ENCODE results near the gene DTNB.

Gene DTNB

DNA sequence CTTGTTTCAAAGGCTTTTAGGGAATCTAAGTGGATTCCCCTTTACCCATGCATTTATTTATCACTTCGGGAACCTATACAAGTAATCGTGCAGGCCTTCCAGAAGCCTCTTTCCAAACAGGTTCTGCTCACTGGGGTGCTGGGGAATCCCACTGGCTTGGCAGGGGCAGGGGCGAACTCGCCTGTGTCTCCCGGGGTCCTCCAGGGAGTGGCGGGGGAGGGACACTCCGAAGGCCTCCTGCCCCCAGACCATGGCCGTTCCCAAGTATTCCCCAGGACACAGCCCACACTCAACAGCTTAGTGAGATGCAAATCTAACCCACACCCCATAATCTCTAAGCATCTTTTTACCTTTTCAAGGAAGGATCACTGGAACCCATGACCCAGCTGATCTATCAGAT lies 338.2 kb downstream of the DTNB start:
- no peak for DNase-seq

DNA sequence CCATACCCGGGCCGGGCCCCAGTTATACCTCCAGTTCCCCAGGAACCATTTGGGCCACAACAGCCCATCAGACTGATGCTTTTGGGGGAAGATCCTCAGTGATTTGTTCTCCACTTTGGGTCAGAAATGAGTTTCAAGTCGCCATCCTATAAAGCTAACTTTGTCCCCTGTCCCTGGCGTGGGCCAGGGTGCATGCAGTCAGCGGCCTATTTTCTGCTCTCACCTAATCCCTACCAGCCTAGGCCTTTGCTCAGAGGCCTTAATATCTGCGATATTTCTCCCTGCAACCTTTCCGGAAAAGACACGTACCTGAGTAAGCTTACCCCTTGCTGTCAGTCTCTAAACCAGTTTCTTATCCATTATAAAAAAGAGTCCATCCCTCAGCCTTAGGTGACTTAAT lies 338.9 kb downstream of the DTNB start:
- DNase-seq: no peak

DNA sequence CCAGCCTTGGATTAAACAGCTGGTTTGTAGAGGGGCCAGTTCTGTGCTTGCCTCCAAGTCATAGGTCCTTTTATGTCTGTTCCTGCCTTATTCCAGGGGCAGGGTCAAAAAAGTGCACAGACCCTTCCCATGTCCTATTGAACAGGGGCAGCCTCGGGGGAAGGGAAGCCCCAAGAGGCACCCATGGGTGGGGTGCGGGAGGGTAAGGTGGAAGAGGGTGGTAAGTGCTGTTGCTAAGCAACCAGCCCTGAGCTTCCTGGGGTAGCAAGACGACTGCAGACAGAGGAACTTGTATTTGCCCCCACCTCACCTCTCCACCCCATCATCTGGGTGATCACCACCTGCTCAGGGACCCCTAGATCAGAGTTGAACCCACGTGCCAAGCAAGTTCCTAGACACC lies 339.4 kb downstream of the DTNB start:
- DNase-seq: no peak

DNA sequence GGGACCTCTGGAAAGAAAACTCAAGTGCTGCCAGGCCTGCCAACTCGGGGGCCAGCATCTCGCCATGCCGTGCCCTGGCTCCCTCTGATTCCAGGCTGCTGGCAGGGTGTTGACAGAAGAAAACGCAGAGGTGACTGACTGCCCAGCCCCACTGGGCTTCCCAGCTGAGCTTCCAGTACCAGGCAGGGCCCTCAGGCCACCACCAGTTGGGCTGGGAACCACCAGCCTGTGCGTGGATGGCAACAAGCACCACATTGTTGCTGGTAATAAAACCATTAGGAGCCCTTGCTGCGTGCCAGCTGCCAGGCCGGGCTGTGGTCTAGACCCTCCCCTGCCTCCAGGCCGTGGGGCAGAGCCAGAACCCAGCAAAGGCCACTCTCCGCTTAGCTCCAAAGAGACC lies 340.8 kb downstream of the DTNB start:
- no peak for DNase-seq

DNA sequence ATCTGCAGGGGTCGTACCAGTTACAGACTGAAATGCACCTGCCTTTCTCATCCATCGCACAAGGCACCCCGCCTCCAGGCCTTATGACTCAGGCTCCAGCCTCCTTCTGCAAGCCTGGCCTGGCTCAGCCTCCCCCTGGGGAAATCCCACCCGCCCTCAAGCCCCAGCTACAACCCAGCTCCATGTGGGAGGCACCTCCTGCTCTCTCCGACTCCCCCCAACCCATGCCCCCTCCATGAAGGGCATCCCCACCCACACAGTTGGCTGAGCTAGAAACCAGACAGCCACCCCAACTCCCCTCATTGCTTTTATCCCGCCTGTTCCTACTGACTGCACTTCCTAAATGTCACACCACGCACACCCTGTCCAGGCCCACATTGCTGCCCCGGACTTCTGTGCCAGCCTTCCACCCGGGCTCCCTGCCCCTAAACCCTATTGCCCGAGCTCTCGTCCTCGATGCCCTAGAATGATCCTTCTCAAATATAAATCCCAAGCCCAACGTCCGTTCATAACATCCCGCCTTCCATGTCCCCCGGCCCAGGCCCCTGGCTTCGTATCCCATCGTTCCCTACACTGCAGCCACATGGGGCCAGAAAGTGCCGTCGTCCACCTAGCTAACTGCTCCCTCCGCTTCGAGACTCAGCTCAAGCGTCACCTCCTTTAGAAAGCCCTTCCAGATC lies 341.6 kb downstream of the DTNB start:
- DNase-seq: peak; percentile 66 to 87

DNA sequence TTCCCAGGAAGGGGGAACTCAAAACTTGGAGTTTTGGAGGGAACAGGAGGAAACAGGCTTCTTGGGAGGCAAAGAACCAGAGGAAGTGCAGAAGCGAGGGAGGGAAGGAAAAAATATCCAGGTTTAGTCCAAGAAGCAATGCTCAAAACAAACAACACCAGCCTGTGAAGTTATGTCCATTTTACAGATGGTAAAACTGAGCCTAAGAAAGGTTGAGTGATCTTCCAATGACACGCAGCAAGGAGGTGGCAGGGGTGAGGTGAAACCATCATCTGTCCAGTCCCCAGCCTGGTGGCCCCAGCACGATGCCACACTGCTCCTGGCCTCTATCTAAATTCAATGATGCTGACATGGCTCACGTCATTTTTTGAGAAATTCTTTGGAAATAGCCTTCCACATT lies 342.4 kb downstream of the DTNB start:
- no peak for DNase-seq

DNA sequence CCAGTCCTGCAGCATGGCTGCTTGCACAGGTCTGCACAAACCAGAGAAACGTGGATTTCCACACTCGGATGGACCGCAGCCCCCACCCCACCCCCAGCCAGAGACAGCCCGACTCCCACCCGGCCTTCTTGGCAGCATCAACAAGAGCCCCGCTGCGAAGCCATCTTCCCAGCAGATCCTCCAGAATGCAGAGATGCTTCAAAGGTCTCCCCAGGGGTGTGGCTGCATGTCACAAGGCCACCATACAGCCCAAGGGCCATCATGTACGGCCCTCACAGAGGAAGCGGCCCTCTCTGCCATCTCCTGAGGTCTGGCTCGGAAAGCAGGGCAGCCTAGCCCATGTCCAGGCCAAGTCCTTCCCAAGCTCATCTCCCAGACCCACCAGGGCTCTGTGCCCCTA lies 343.1 kb downstream of the DTNB start:
- no peak for DNase-seq

DNA sequence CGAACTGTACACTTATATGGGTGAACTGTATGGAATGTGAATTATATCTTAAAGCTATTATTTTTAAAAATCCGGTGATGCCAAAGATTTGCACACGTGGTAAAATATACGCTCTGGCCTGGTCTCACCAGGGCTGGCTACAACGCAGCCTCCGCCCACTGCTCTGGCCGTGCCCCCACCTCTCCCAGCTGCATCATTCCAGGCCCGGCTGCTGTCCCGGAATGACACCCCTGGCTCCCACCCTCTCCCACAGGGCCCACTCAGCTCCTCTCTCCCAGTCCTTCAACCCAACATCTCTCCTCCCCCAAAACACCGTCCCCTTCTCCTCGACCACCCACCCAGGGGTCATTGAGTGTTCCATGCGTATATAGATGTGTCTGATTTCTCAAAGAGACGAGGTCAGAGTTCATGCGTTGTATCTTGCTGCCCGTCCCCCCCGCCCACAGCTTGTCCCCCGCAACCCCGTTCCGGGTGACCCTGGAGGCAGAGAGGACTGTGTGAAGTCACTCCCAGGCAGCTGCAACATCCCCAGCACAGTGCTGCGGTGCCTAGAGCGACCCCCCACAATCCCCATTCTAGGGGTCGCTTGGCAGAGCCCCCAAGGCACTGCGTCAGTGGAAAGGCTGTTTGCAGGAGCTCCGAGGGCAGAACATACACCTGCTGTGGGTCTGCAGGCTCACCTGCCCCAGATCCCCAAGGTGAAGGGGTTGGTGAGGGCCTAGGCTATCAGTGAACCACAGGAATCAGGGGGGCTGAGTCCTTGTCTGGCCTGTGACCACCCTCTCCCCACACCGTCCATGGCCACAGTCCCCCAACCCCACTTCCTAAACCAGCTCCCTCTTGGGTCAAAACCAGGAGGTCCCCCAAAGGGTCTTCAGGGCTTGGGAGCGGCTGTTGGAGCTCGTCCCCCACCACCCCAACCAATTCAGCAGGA lies 345.0 kb downstream of the DTNB start:
- DNase-seq: no peak
